Liver (tissue), 9 donors: ENCODE data around the gene NCOA6. TPM values are rescaled to one million over a fixed set of nuclear protein-coding genes. Genes with fewer than 3 reads are reported as not detected.

Experiments used
- DNase-seq: peaks from one replicate; pipeline ENCODE4 v3.0.0-alpha.2; 2017; ENCODE audit warnings: low spot score
- H3K27ac ChIP-seq, 2 donors: one replicate each; pipeline ENCODE4 v1.7.0; 2013; ENCODE audit warnings: inconsistent platforms in 2 of 2, low read length in 2 of 2, control low read depth in 1 of 2, low read depth in 1 of 2, mild to moderate bottlenecking in 1 of 2
- H3K27me3 ChIP-seq, 4 donors: one replicate each; pipeline versions ENCODE4 v1.6.1 to v1.7.0; 2013; ENCODE audit warnings: low read length in 3 of 4, inconsistent platforms in 1 of 4, mild to moderate bottlenecking in 1 of 4, moderate library complexity in 1 of 4; ENCODE audit not compliant: control insufficient read depth in 4 of 4, insufficient read depth in 4 of 4
- H3K36me3 ChIP-seq, 4 donors: one replicate each; pipeline versions ENCODE4 v1.6.1 to v1.7.0; 2013; ENCODE audit warnings: low read length in 3 of 4, mild to moderate bottlenecking in 3 of 4, low read depth in 1 of 4, moderate library complexity in 1 of 4; ENCODE audit not compliant: control insufficient read depth in 4 of 4, insufficient read depth in 3 of 4
- H3K4me1 ChIP-seq, 4 donors: one replicate each; pipeline versions ENCODE4 v1.6.1 to v1.7.0; 2013; ENCODE audit warnings: low read length in 3 of 4, mild to moderate bottlenecking in 3 of 4, moderate library complexity in 1 of 4; ENCODE audit not compliant: control insufficient read depth in 4 of 4, insufficient read depth in 4 of 4
- H3K4me3 ChIP-seq, 3 donors: one replicate each; pipeline versions ENCODE4 v1.6.1 to v1.7.0; 2013; ENCODE audit warnings: low read length in 3 of 3, control low read depth in 1 of 3, low read depth in 1 of 3, mild to moderate bottlenecking in 1 of 3
- H3K9ac ChIP-seq, 2 donors: one replicate each; pipeline ENCODE4 v1.7.0; 2013; ENCODE audit warnings: low read length in 2 of 2, mild to moderate bottlenecking in 2 of 2, moderate library complexity in 2 of 2, control low read depth in 1 of 2, low read depth in 1 of 2
- H3K9me3 ChIP-seq, 4 donors: one replicate each; pipeline versions ENCODE4 v1.6.1 to v1.7.0; 2013; ENCODE audit warnings: low read length in 3 of 4; ENCODE audit not compliant: control insufficient read depth in 4 of 4
- ATF3 ChIP-seq: IDR thresholded peaks from 2 replicates; pipeline ENCODE4 v1.6.1; 2016; ENCODE audit warnings: antibody characterized with exemption
- CTCF ChIP-seq: fragments of 150-350 bp; IDR thresholded peaks from 2 replicates; pipeline ENCODE4 v1.5.1; 2017; ENCODE audit warnings: improper control_type of control experiment, low read depth, low read length; ENCODE audit not compliant: missing input control
- EGR1 ChIP-seq, 2 donors: IDR thresholded peaks; 2 replicates each; pipeline ENCODE4 v1.6.1; 2016 to 2018; ENCODE audit warnings: antibody characterized with exemption in 2 of 2, low read depth in 2 of 2
- FOXA1 ChIP-seq: IDR thresholded peaks from 2 replicates; pipeline ENCODE4 v1.6.1; 2016; ENCODE audit warnings: antibody characterized with exemption
- FOXA2 ChIP-seq: IDR thresholded peaks from 2 replicates; pipeline ENCODE4 v1.6.1; 2016; ENCODE audit warnings: antibody characterized with exemption
- GABPA ChIP-seq, 2 donors: IDR thresholded peaks in 1 of 2; conservative IDR thresholded peaks in 1 of 2; 2 replicates each; pipeline ENCODE4 v1.6.1; 2016; ENCODE audit warnings: antibody characterized with exemption in 2 of 2, mild to moderate bottlenecking in 1 of 2, moderate library complexity in 1 of 2
- HNF4A ChIP-seq, 2 donors: conservative IDR thresholded peaks; 2 replicates each; pipeline ENCODE4 v1.6.1; 2016; ENCODE audit warnings: antibody characterized with exemption in 2 of 2, mild to moderate bottlenecking in 2 of 2
- HNF4G ChIP-seq: IDR thresholded peaks from 2 replicates; pipeline ENCODE4 v1.6.1; 2016; ENCODE audit warnings: antibody characterized with exemption
- JUND ChIP-seq, 2 donors: IDR thresholded peaks; 2 replicates each; pipeline ENCODE4 v1.6.1; 2016; ENCODE audit warnings: antibody characterized with exemption in 2 of 2
- MAX ChIP-seq: IDR thresholded peaks from 2 replicates; pipeline ENCODE4 v1.6.1; 2016; ENCODE audit warnings: antibody characterized with exemption
- NR2F2 ChIP-seq: IDR thresholded peaks from 2 replicates; pipeline ENCODE4 v1.6.1; 2016; ENCODE audit warnings: antibody characterized with exemption
- RAD21 ChIP-seq, 2 donors: IDR thresholded peaks; 2 replicates each; pipeline ENCODE4 v1.6.1; 2016; ENCODE audit warnings: antibody characterized with exemption in 2 of 2, mild to moderate bottlenecking in 2 of 2
- REST ChIP-seq: IDR thresholded peaks from 2 replicates; pipeline ENCODE4 v1.6.1; 2016; ENCODE audit warnings: antibody characterized with exemption, mild to moderate bottlenecking
- RXRA ChIP-seq, 2 donors: IDR thresholded peaks; 2 replicates each; pipeline ENCODE4 v1.6.1; 2017 to 2018; ENCODE audit warnings: antibody characterized with exemption in 2 of 2, mild to moderate bottlenecking in 1 of 2
- SP1 ChIP-seq: IDR thresholded peaks from 2 replicates; pipeline ENCODE4 v1.6.1; 2018; ENCODE audit warnings: antibody characterized with exemption, mild to moderate bottlenecking
- TAF1 ChIP-seq: conservative IDR thresholded peaks from 2 replicates; pipeline ENCODE4 v1.6.1; 2016; ENCODE audit warnings: antibody characterized with exemption, mild to moderate bottlenecking
- ZBTB33 ChIP-seq: IDR thresholded peaks from 2 replicates; pipeline ENCODE4 v1.6.1; 2016; ENCODE audit warnings: antibody characterized with exemption
- WGBS: extraction: QIAGEN DNeasy Blood & Tissue Kit; methylation state at CpG from one replicate; pipeline ENCODE4 v1.1.7; 2013; 5-methylcytosine and 5-hydroxymethylcytosine counted together
- polyA plus RNA-seq, 2 donors: library from polyadenylated mRNA; stranded (reverse) in 1 of 2; unstranded in 1 of 2; fragments of 200-250 nt in 1 of 2; fragments of >200 nt in 1 of 2; fragmentation: Nextera tagmentation in 1 of 2; extraction: Ambion mirVana in 1 of 2; gene quantifications; one replicate each; pipeline versions ENCODE4 v1.2.1 to v1.2.3, GENCODE V29; 2013 to 2015
- total RNA-seq, 2 donors: library from RNA; depleted of rRNA; stranded (reverse); fragments of >200 nt; gene quantifications; one replicate each; pipeline ENCODE4 v1.2.3, GENCODE V29; 2014
- donor health status: healthy.
- donor health status: healthy.
- donor health status: healthy.
- donor health status: healthy.
- donor health status: healthy.

NCOA6 gene
- total and polyA plus RNA-seq, 4 donors: 5.4 to 13.1 (median 6.2) TPM

GRCh38 chr20:34755367-34755766 is 70.1 kb downstream of the NCOA6 start:
- H3K9me3 ChIP-seq: no peaks in the 10 kb centered on the region
- no peak for TF ChIP-seq HNF4A (conservative IDR thresholded peaks at IDR 0.05)
- TF ChIP-seq MAX: no peak
- no peak for TF ChIP-seq JUND (IDR thresholded peaks at IDR 0.05)
- no peak for TF ChIP-seq ZBTB33
- TF ChIP-seq SP1: no peak
- TF ChIP-seq ATF3: no peak
- no peak for TF ChIP-seq REST
- TF ChIP-seq FOXA2: no peak
- TF ChIP-seq TAF1: no peak
- TF ChIP-seq EGR1 (IDR thresholded peaks at IDR 0.05; ENCODE audit: low read depth in 2 of 2): no peak
- TF ChIP-seq GABPA (IDR thresholded peaks at IDR 0.05 in 1 of 2, conservative IDR thresholded peaks at IDR 0.05 in 1 of 2): no peak
- no peaks in the 10 kb centered on the region for H3K27me3 ChIP-seq
- no peak overlapping the region for H3K9ac ChIP-seq
- H3K27ac ChIP-seq: no peak overlapping the region
- H3K4me1 ChIP-seq: no peaks in the 10 kb centered on the region
- peaks cover 16 to 60% (median 26%) of the 10 kb centered on the region in 4 donors for H3K36me3 ChIP-seq
- H3K4me3 ChIP-seq: no peak overlapping the region
- WGBS: 100% methylated on average over 1 of the region's 1 CpG
- DNase-seq: no peak

GRCh38 chr20:34754611-34755010 is 70.8 kb downstream of the NCOA6 start:
- Histone ChIP-seq H3K27me3 (no peaks in the 10 kb centered on the region), H3K27ac (no peak overlapping the region), H3K9me3 (no peaks in the 10 kb centered on the region), H3K4me1 (no peaks in the 10 kb centered on the region), H3K4me3 (no peak overlapping the region), H3K36me3 (peaks cover 16 to 63% (median 33%) of the 10 kb centered on the region in 4 donors), H3K9ac (no peak overlapping the region)
- 76% methylated on average over 4 of the region's 4 CpGs for WGBS
- TF ChIP-seq FOXA1 (no peak), GABPA (IDR thresholded peaks at IDR 0.05 in 1 of 2, conservative IDR thresholded peaks at IDR 0.05 in 1 of 2) (no peak), CTCF (no peak), JUND (IDR thresholded peaks at IDR 0.05) (no peak), MAX (no peak), EGR1 (IDR thresholded peaks at IDR 0.05; ENCODE audit: low read depth in 2 of 2) (no peak), FOXA2 (no peak), ZBTB33 (no peak), HNF4A (conservative IDR thresholded peaks at IDR 0.05) (no peak), RAD21 (IDR thresholded peaks at IDR 0.05) (no peak), TAF1 (no peak), REST (no peak), NR2F2 (no peak), SP1 (no peak), HNF4G (no peak), RXRA (IDR thresholded peaks at IDR 0.05) (no peak)
- DNase-seq: no peak
